HG03066 (cell line): ENCODE results near the gene NDFIP2.
"Not testable (repeated sequence)": the region's sequence is repeated elsewhere in the genome, so short reads cannot be mapped to it uniquely, and the experiment has no call there.

Source experiments
- ATAC-seq: cut with Tn5 transposase; IDR thresholded peaks from one replicate; pipeline ENCODE4 v1.9.1; 2021; ENCODE audit warnings: low read depth; ENCODE audit not compliant: unreplicated experiment

The NDFIP2 gene

GRCh38 chr13:79585033-79585432 lies 104.1 kb downstream of the NDFIP2 start:
- no peak for ATAC-seq

DNA sequence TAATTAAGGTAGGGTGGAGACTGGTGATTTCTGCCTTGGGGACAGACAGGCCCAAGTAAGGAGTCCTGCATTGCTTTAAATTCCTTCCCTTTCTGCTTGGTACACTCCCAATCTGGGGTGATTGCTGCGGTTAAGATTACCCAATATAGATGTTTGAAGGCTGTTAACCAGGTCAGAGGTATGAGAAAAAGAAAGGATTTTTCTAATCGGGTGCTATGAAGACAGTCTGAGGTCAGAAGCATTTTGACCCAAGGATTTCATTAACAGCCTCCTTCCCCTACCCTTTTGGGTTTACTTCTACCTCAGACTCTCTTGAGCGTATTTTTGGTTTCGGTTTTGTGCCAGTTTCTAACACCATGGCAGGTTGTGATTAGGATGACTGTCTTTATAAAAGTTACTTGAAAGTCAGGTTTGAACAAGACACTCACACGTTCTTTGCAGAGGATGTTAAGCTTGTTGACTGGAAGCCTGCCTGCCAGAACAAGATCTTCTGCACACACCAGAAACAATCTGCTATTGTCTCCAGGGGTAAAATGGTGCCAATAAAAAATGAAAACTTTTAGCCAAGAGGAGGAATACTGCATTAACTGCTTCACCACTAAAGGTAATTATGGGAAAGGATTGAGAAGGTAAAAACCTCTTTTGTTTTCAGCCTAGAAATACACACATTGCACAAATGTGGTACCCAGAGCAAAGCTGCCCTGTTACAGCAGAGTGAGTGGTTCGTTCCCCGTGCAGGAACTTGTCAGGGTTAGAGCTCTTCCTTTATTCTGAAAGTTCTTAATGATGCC lies 108.8 kb downstream of the NDFIP2 start:
- no peak for ATAC-seq

- ATAC-seq, result no peak
Observed at GRCh38 chr13:79590394-79590676, 109.4 kb downstream of the NDFIP2 start.

- no peak for ATAC-seq
Observed at GRCh38 chr13:79591493-79591892, 110.5 kb downstream of the NDFIP2 start.

GRCh38 chr13:79593121-79593520 lies 112.2 kb downstream of the NDFIP2 start:
- no peak for ATAC-seq

DNA sequence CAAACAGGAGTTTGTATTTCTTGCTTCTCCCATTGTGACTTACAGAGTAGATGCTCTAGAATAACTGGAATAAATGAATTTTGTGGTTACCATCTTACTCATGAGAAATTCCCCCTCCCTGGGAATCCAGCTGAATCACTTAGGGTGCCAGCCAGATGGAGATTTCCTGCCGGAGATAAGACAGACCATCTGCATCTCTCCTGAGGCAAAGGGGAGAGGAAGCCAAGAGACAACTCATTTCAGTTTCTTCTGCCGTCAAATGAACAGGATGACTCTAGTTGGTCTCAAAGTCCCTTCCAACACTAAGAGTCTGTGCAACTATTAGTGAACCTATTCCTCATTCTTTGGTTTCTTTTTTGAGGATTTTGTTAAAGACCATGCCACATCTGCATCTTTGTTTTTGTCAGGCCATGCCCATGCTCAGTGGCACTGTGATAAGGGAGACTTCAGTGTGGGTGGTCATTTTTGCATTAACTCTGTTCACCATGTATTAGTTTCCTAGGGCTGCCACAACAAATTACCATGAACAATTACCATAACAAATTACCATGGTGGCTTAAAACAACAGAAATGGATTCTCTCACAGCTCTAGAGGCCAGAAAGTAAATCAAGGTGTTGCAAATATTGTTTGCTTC lies 112.8 kb downstream of the NDFIP2 start:
- no peak for ATAC-seq

GRCh38 chr13:79600146-79600545 lies 119.2 kb downstream of the NDFIP2 start:
- not testable (repeated sequence) for ATAC-seq

DNA sequence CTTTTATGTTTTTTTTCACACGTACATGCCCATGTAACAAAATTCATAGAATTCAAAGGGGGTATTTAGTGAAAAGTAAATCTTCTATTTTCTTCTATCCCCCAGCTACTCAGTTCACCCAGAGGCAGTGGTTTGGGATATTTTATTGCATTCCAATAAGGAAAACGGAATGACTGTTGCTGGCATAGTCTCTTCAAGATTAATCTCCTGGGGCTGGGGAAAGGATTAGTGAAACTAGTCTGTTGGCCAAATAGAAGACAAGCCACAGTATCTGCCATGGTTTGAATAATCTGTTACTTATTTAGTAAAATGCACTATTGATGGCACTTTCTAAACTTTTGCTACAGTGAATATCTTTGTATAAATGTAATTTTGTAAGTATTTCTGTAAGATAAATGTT lies 122.0 kb downstream of the NDFIP2 start:
- no peak for ATAC-seq

DNA sequence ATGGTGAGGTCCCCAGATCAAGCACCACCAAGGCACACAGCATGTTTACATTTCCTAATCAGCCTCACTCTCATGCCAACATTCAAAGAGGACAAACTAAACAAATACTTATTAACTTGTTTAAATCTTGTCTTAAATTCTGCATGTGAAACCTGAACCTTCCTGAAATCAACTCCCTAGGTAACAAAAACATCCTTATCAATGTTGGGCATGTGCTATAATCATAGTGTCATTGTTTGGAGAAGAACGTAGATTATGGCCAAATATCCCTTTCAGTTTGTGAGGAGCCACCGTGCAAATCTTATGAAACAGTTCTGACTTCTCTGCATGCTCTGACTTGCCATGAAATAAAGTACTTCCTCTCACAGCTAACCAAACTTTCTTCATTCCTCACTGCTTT lies 123.8 kb downstream of the NDFIP2 start:
- ATAC-seq, result no peak
